RWPE2 (cell line): ENCODE measurements around the gene SORCS2.

Experiments used
- ATAC-seq: fragments of 200-7000 bp; cut with Tn5 transposase; 3 replicates; pipeline ENCODE4 v1.9.1; 2021; ENCODE audit warnings: low read depth
- DNase-seq: peaks from one replicate; pipeline ENCODE4 v3.0.0-alpha.2; 2020; ENCODE audit warnings: low spot score
- H3K27ac ChIP-seq: fragments of 450-650 bp; 2 replicates; pipeline ENCODE4 v1.5.1; 2017; ENCODE audit warnings: mild to moderate bottlenecking; ENCODE audit not compliant: poor library complexity, severe bottlenecking
- H3K27me3 ChIP-seq: fragments of 250-450 bp; sonication (Bioruptor Pico); 2 replicates; pipeline ENCODE4 v1.5.1; 2021; ENCODE audit warnings: mild to moderate bottlenecking, moderate library complexity; ENCODE audit not compliant: insufficient read depth, poor library complexity, severe bottlenecking
- H3K36me3 ChIP-seq: fragments of 250-450 bp; sonication (Bioruptor Pico); 2 replicates; pipeline ENCODE4 v1.5.1; 2020; ENCODE audit warnings: low read depth, mild to moderate bottlenecking, moderate library complexity
- H3K4me1 ChIP-seq: fragments of 250-450 bp; sonication (Bioruptor Pico); 2 replicates; pipeline ENCODE4 v1.5.1; 2021; ENCODE audit warnings: mild to moderate bottlenecking, moderate library complexity; ENCODE audit not compliant: insufficient read depth, poor library complexity, severe bottlenecking
- H3K4me3 ChIP-seq: fragments of 250-450 bp; sonication (Bioruptor Pico); 2 replicates; pipeline ENCODE4 v1.5.1; 2021; ENCODE audit warnings: mild to moderate bottlenecking, moderate library complexity; ENCODE audit not compliant: severe bottlenecking
- H3K9me3 ChIP-seq: fragments of 250-450 bp; sonication (Bioruptor Pico); 2 replicates; pipeline ENCODE4 v1.5.1; 2021; ENCODE audit warnings: mild to moderate bottlenecking, moderate library complexity; ENCODE audit not compliant: severe bottlenecking
- TF ChIP-seq, protein P1 (sequence below): fragments of 450-650 bp; IDR thresholded peaks from one replicate; pipeline ENCODE4 v1.5.1; 2017; ENCODE audit warnings: mild to moderate bottlenecking, moderate library complexity; ENCODE audit not compliant: poor library complexity, severe bottlenecking

SORCS2 gene

DNA sequence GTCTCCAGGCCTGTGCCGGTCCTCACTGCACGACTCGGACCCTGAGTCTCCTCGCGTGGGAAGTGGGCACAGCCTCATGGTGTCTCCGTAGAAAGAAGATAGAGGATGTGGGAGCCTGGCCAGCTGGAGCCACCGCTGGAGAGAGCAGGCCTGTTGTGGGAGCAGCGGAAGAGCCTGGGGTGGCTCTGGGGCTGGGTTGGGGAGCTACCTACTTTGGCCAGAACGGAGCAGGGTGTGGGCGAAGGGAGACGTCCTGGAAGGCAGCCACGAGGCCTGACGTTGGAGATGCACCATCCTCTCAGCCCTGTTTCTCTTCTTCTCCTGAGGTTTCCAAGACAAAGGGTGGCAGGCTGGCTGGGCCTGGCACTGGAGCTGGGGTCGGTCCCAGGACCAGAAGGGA is 93.8 kb downstream of the SORCS2 start:
- H3K27ac ChIP-seq: no peak overlapping the region

GRCh38 chr4:7286798-7287197 is 94.5 kb downstream of the SORCS2 start:
- DNase-seq (no peak), ATAC-seq (no peak)
- Histone ChIP-seq H3K4me3 (no peak overlapping the region), H3K27me3 (no peaks in the 10 kb centered on the region), H3K9me3 (no peaks in the 10 kb centered on the region), H3K36me3 (no peaks in the 10 kb centered on the region), H3K27ac (no peak overlapping the region), H3K4me1 (no peaks in the 10 kb centered on the region)
- TF ChIP-seq, protein P1, sequence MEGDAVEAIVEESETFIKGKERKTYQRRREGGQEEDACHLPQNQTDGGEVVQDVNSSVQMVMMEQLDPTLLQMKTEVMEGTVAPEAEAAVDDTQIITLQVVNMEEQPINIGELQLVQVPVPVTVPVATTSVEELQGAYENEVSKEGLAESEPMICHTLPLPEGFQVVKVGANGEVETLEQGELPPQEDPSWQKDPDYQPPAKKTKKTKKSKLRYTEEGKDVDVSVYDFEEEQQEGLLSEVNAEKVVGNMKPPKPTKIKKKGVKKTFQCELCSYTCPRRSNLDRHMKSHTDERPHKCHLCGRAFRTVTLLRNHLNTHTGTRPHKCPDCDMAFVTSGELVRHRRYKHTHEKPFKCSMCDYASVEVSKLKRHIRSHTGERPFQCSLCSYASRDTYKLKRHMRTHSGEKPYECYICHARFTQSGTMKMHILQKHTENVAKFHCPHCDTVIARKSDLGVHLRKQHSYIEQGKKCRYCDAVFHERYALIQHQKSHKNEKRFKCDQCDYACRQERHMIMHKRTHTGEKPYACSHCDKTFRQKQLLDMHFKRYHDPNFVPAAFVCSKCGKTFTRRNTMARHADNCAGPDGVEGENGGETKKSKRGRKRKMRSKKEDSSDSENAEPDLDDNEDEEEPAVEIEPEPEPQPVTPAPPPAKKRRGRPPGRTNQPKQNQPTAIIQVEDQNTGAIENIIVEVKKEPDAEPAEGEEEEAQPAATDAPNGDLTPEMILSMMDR: no peak

More for the DNA sequence above, 93.8 kb downstream of the SORCS2 start:
- Histone ChIP-seq H3K9me3 (no peaks in the 10 kb centered on the region), H3K4me1 (peaks cover 2% of the 10 kb centered on the region), H3K27me3 (no peaks in the 10 kb centered on the region), H3K36me3 (no peaks in the 10 kb centered on the region), H3K4me3 (no peak overlapping the region)
- TF ChIP-seq, protein P1: no peak
- ATAC-seq (no peak), DNase-seq (no peak)

GRCh38 chr4:7287274-7287917 is 95.1 kb downstream of the SORCS2 start:
- ATAC-seq (no peak), DNase-seq (no peak)
- Histone ChIP-seq H3K27me3 (no peaks in the 10 kb centered on the region), H3K27ac (no peak overlapping the region), H3K9me3 (no peaks in the 10 kb centered on the region), H3K4me3 (no peak overlapping the region), H3K36me3 (no peaks in the 10 kb centered on the region), H3K4me1 (no peaks in the 10 kb centered on the region)
- TF ChIP-seq, protein P1: no peak

DNA sequence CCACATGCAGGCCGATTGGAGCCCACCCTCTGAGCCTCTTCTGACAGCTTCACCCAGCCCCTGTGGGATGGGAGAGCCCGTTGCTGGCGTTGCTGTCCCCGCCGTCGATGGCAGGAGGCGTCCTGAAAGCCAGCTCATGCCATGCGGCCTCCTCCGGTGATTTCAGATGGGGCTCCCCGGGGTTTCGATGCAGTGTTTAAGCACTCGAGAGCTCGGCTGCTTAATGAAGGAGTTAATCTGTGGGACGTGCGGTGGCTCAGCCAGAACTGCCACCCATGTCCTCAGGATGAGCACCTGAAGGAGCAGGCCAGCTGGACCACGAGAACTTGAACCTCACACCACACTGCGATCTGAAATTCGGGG is 95.6 kb downstream of the SORCS2 start:
- TF ChIP-seq, protein P1: no peak
- no peak for DNase-seq
- no peak overlapping the region for H3K27ac ChIP-seq
- H3K4me3 ChIP-seq: no peak overlapping the region
- H3K27me3 ChIP-seq: no peaks in the 10 kb centered on the region
- ATAC-seq: no peak
- H3K36me3 ChIP-seq: no peaks in the 10 kb centered on the region
- no peaks in the 10 kb centered on the region for H3K4me1 ChIP-seq
- H3K9me3 ChIP-seq: no peaks in the 10 kb centered on the region

DNA sequence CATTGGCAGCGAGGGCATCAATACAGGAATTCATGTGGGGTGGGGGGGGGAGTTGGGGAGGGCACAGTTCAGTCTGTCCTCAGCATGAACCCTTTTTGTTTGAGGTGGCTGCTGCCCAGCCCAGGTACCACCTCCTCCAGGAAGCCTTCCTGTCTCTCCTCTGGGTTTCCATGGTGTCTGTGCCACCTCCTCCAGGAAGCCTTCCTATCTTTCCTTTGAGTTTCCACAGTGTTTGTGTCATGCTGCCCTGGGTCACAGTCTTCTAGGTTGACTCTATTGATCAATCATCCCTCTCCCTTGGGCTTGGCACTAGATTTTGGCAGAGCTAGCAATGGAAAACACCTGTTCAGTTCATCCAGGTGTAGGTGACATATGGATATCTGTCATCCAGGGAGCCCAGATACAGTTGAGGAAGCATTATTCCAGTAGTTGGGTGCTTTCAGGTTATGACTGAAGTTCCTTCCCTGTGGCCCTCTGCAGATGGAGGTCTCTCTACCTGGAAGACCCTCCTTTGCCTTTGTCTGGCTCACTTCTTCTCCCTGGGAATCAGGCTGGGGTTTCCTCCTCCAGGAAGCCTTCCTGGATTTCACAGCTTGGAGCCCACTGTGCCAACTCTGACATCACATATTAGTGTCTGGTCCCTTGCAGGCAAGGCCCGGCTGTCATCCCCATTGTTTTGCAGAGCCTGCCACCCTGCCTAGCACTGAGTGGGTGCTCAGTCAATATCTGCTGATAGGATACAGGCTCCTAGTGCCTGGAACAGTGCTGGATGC is 96.6 kb downstream of the SORCS2 start:
- H3K36me3 ChIP-seq: no peaks in the 10 kb centered on the region
- DNase-seq: no peak
- no peak overlapping the region for H3K27ac ChIP-seq
- H3K4me3 ChIP-seq: no peak overlapping the region
- TF ChIP-seq, protein P1: no peak
- no peaks in the 10 kb centered on the region for H3K27me3 ChIP-seq
- ATAC-seq: no peak
- H3K9me3 ChIP-seq: no peaks in the 10 kb centered on the region
- H3K4me1 ChIP-seq: no peaks in the 10 kb centered on the region
